C4-2B (cell line): Measurements from ENCODE around the gene ASL.
"Not testable (repeated sequence)": the region's sequence is repeated elsewhere in the genome, so short reads cannot be mapped to it uniquely, and the experiment has no call there.

Source experiments
- CTCF ChIP-seq: fragments of 450-650 bp; conservative IDR thresholded peaks from 2 replicates; pipeline ENCODE4 v1.5.1; 2017; ENCODE audit warnings: mild to moderate bottlenecking
- ZFX ChIP-seq: fragments of 450-650 bp; IDR thresholded peaks from 2 replicates; pipeline ENCODE4 v1.6.1; 2017

- not testable (repeated sequence) for TF ChIP-seq CTCF, ZFX
Measured at GRCh38 chr7:66102168-66102567, 26.5 kb downstream of the ASL start.
